Measurements from ENCODE around the gene PCBP2. TPM values are rescaled to one million over a fixed set of nuclear protein-coding genes. Genes with fewer than 3 reads are reported as not detected.
"Not testable (repeated sequence)": the region's sequence is repeated elsewhere in the genome, so short reads cannot be mapped to it uniquely, and the experiment has no call there.

Gene PCBP2
- total RNA-seq, 2 experiments from 2014 or later = 897 to 926 TPM

GRCh38 chr12:53423597-53423996 is 28.3 kb upstream of the PCBP2 start, which contains the start of gene AMHR2:
TSS of gene AMHR2 (plus strand) at chr12:53423855. CDS start at chr12:53423935, 80 bp downstream.
- no peaks in the 10 kb centered on the region for H3K9me3 Mint-ChIP-seq
- H3K4me3 Mint-ChIP-seq = no peak within 1 kb of the TSS
- no peak for DNase-seq
- H3K27me3 Mint-ChIP-seq = no peaks in the 10 kb centered on the region
- H3K27ac Mint-ChIP-seq = no peak within 1 kb of the TSS
- POLR2A ChIA-PET = no interaction called here
- H3K4me1 Mint-ChIP-seq (ENCODE audit: low read depth) = peaks cover 29% of the 10 kb centered on the region
- CTCF ChIA-PET = interaction anchor here (1.5 to 7.5 kb wide), 4 partner anchors 12 to 85 kb away, joined by 3 to 207 read pairs (median 10); no protein-coding TSS in a partner anchor
- H3K36me3 Mint-ChIP-seq = no peaks in the 10 kb centered on the region
- intact Hi-C loops (cut with micrococcal nuclease) = no loop called here

GRCh38 chr12:53424626-53425514 is 27.0 kb upstream of the PCBP2 start:
- Mint-ChIP-seq H3K9me3 (no peaks in the 10 kb centered on the region), H3K36me3 (no peaks in the 10 kb centered on the region), H3K4me3 (no peak overlapping the region), H3K27ac (no peak overlapping the region), H3K27me3 (no peaks in the 10 kb centered on the region), H3K4me1 (ENCODE audit: low read depth) (peaks cover 24% of the 10 kb centered on the region)
- intact Hi-C loops (cut with micrococcal nuclease) = no loop called here
- CTCF ChIA-PET = interaction anchor here (1.2 to 7.5 kb wide), 4 partner anchors 13 to 101 kb away, joined by 3 to 207 read pairs (median 4); no protein-coding TSS in a partner anchor
- DNase-seq = no peak
- POLR2A ChIA-PET = no interaction called here

GRCh38 chr12:53425515-53426150 is 26.3 kb upstream of the PCBP2 start:
- H3K36me3 Mint-ChIP-seq = no peaks in the 10 kb centered on the region
- no peak for DNase-seq
- H3K27ac Mint-ChIP-seq = no peak overlapping the region
- POLR2A ChIA-PET = interaction anchor here (0.6 kb wide), 1 partner anchor 66 kb away, joined by 3 read pairs; no protein-coding TSS in a partner anchor
- no peaks in the 10 kb centered on the region for H3K9me3 Mint-ChIP-seq
- no peak overlapping the region for H3K4me3 Mint-ChIP-seq
- CTCF ChIA-PET = interaction anchor here (1.2 to 7.5 kb wide), 4 partner anchors 16 to 102 kb away, joined by 3 to 207 read pairs (median 4); partner anchors contain the start of gene PRR13
- H3K27me3 Mint-ChIP-seq = no peaks in the 10 kb centered on the region
- H3K4me1 Mint-ChIP-seq (ENCODE audit: low read depth) = peaks cover 23% of the 10 kb centered on the region
- intact Hi-C loops (cut with micrococcal nuclease) = no loop called here

- no peaks in the 10 kb centered on the region for H3K27me3 Mint-ChIP-seq
- no peaks in the 10 kb centered on the region for H3K9me3 Mint-ChIP-seq
- ChIA-PET POLR2A (interaction anchor here (1.2 kb wide), 1 partner anchor 72 kb away, joined by 3 read pairs; the partner anchor contains the start of gene TARBP2), CTCF (interaction anchor here (0.7 to 2.1 kb wide), 7 partner anchors 9 to 107 kb away, joined by 3 to 16 read pairs (median 5); partner anchors contain the start of gene AAAS)
- peak; percentile 69 for DNase-seq
- H3K4me1 Mint-ChIP-seq (ENCODE audit: low read depth) = peaks cover 14% of the 10 kb centered on the region
- no peaks in the 10 kb centered on the region for H3K36me3 Mint-ChIP-seq
- intact Hi-C loops (cut with micrococcal nuclease) = no loop called here
- no peak overlapping the region for H3K4me3 Mint-ChIP-seq
- H3K27ac Mint-ChIP-seq = no peak overlapping the region
Observed at GRCh38 chr12:53427905-53428594, 23.9 kb upstream of the PCBP2 start.

GRCh38 chr12:53428741-53429140 is 23.2 kb upstream of the PCBP2 start:
- ChIA-PET CTCF (interaction anchor here (0.7 to 2.1 kb wide), 7 partner anchors 8 to 107 kb away, joined by 3 to 16 read pairs (median 5); partner anchors contain the start of gene AAAS), POLR2A (no interaction called here)
- Mint-ChIP-seq H3K27ac (no peak overlapping the region), H3K27me3 (no peaks in the 10 kb centered on the region), H3K36me3 (no peaks in the 10 kb centered on the region), H3K9me3 (no peaks in the 10 kb centered on the region), H3K4me3 (peak overlapping the region; percentile 14), H3K4me1 (ENCODE audit: low read depth) (peaks cover 14% of the 10 kb centered on the region)
- intact Hi-C loops (cut with micrococcal nuclease) = no loop called here
- DNase-seq = no peak

GRCh38 chr12:53430116-53430515 is 21.8 kb upstream of the PCBP2 start:
- peaks cover 14% of the 10 kb centered on the region for H3K4me1 Mint-ChIP-seq (ENCODE audit: low read depth)
- no peaks in the 10 kb centered on the region for H3K27me3 Mint-ChIP-seq
- H3K36me3 Mint-ChIP-seq = no peaks in the 10 kb centered on the region
- H3K27ac Mint-ChIP-seq = no peak overlapping the region
- H3K9me3 Mint-ChIP-seq = no peaks in the 10 kb centered on the region
- ChIA-PET CTCF (interaction anchor here (0.6 to 2.5 kb wide), 6 partner anchors 10 to 364 kb away, joined by 3 to 10 read pairs (median 5); no protein-coding TSS in a partner anchor), POLR2A (no interaction called here)
- intact Hi-C loops (cut with micrococcal nuclease) = no loop called here
- no peak for DNase-seq
- no peak overlapping the region for H3K4me3 Mint-ChIP-seq

GRCh38 chr12:53431187-53431586 is 20.7 kb upstream of the PCBP2 start:
- Mint-ChIP-seq H3K4me3 (no peak overlapping the region), H3K27me3 (no peaks in the 10 kb centered on the region), H3K4me1 (ENCODE audit: low read depth) (peaks cover 14% of the 10 kb centered on the region), H3K27ac (no peak overlapping the region), H3K36me3 (no peaks in the 10 kb centered on the region), H3K9me3 (no peaks in the 10 kb centered on the region)
- CTCF ChIA-PET = interaction anchor here (0.9 to 2.5 kb wide), 4 partner anchors 78 to 110 kb away, joined by 3 to 10 read pairs (median 5); no protein-coding TSS in a partner anchor
- no peak for DNase-seq
- POLR2A ChIA-PET = interaction anchor here (1.3 kb wide), 1 partner anchor 24 kb away, joined by 3 read pairs; no protein-coding TSS in a partner anchor
- intact Hi-C loops (cut with micrococcal nuclease) = no loop called here

GRCh38 chr12:53435326-53435725 is 16.6 kb upstream of the PCBP2 start:
- CTCF ChIA-PET = interaction anchor here (0.7 kb wide), 1 partner anchor 55 kb away, joined by 3 read pairs; the partner anchor contains the start of gene SP1
- POLR2A ChIA-PET, H3K4me3 Mint-ChIP-seq: not testable (repeated sequence)

GRCh38 chr12:53439582-53439981 is 12.3 kb upstream of the PCBP2 start:
- H3K27ac Mint-ChIP-seq; DNase-seq; H3K9me3 Mint-ChIP-seq; intact Hi-C loops (cut with micrococcal nuclease); H3K27me3 Mint-ChIP-seq; H3K4me3 Mint-ChIP-seq: not testable (repeated sequence)
- ChIA-PET POLR2A (interaction anchor here (0.7 kb wide), 1 partner anchor 20 kb away, joined by 3 read pairs; no protein-coding TSS in a partner anchor), CTCF (interaction anchor here (0.9 to 2.5 kb wide), 2 partner anchors 18 to 87 kb away, joined by 4 to 14 read pairs; no protein-coding TSS in a partner anchor)
- Mint-ChIP-seq H3K36me3 (peaks cover 14% of the 10 kb centered on the region), H3K4me1 (ENCODE audit: low read depth) (peaks cover 24% of the 10 kb centered on the region)

More at GRCh38 chr12:53435326-53435725, 16.6 kb upstream of the PCBP2 start:
- H3K9me3 Mint-ChIP-seq; intact Hi-C loops (cut with micrococcal nuclease); H3K36me3 Mint-ChIP-seq; DNase-seq; H3K27me3 Mint-ChIP-seq; H3K27ac Mint-ChIP-seq; H3K4me1 Mint-ChIP-seq (ENCODE audit: low read depth): not testable (repeated sequence)

- intact Hi-C loops (cut with micrococcal nuclease) = loop anchor here (1.0 kb wide), 6 partner anchors 10 to 142 kb away; partner anchors contain the start of gene MYG1
- H3K27ac Mint-ChIP-seq = peak within 1 kb of the TSS; percentile 93
- H3K27me3 Mint-ChIP-seq = no peaks in the 10 kb centered on the region
- no peaks in the 10 kb centered on the region for H3K9me3 Mint-ChIP-seq
- DNase-seq = peak; percentile 100
- peaks cover 37% of the 10 kb centered on the region for H3K4me1 Mint-ChIP-seq (ENCODE audit: low read depth)
- H3K4me3 Mint-ChIP-seq = peak within 1 kb of the TSS; percentile 97
- H3K36me3 Mint-ChIP-seq = peaks cover 25% of the 10 kb centered on the region
- CTCF ChIA-PET = interaction anchor here (0.6 to 2.5 kb wide), 6 partner anchors 15 to 120 kb away, joined by 3 to 14 read pairs (median 4); partner anchors contain the start of gene AAAS
- POLR2A ChIA-PET = interaction anchor here (1.0 to 1.6 kb wide), 5 partner anchors 33 to 120 kb away, joined by 3 to 6 read pairs (median 3); partner anchors contain the start of genes AAAS and TARBP2
Observed at GRCh38 chr12:53441040-53441833, 10.7 kb upstream of the PCBP2 start, which contains the start of gene PRR13. TSS of gene PRR13 (plus strand) at chr12:53441734. CDS start at chr12:53442715, 981 bp downstream.

Data from activated CD4-positive, alpha-beta memory T cell treated with anti-CD3 and anti-CD28 coated beads for 36 hours (primary cell).